CD14-positive monocyte (primary cell): ENCODE data around the gene GPM6B. TPM values are rescaled to one million over a fixed set of nuclear protein-coding genes. Genes with fewer than 3 reads are reported as not detected.
A peak's percentile ranks its signal among the peaks of the same experiment; 100 is the strongest.

ENCODE experiments used
- DNase-seq, 3 donors: peaks; one replicate each; pipeline ENCODE4 v3.0.0-alpha.2; 2011 to 2022
- H2AFZ ChIP-seq: 2 replicates; pipeline ENCODE4 v1.6.0; 2012; ENCODE audit warnings: mild to moderate bottlenecking, low read depth, low read length, inconsistent platforms; ENCODE audit not compliant: insufficient read depth, poor library complexity, severe bottlenecking
- H3K27ac ChIP-seq, 2 donors: 1 replicate in 1 of 2; 2 replicates in 1 of 2; pipeline ENCODE4 v1.5.1; 2012 to 2013; ENCODE audit warnings: low read length in 2 of 2, control low read depth in 1 of 2, inconsistent platforms in 1 of 2, low read depth in 1 of 2, mild to moderate bottlenecking in 1 of 2
- H3K27me3 ChIP-seq, 2 donors: one replicate each; pipeline versions ENCODE4 v1.6.0 to v1.6.1; 2011 to 2013; ENCODE audit warnings: low read length in 2 of 2; ENCODE audit not compliant: control insufficient read depth in 2 of 2, insufficient read depth in 2 of 2
- H3K36me3 ChIP-seq, 2 donors: replicated peaks in 1 of 2; 1 replicate in 1 of 2; 2 replicates in 1 of 2; pipeline versions ENCODE4 v1.5.1 to v1.6.1; 2012 to 2013; ENCODE audit warnings: low read length in 2 of 2, control low read depth in 1 of 2, inconsistent platforms in 1 of 2, mild to moderate bottlenecking in 1 of 2; ENCODE audit not compliant: insufficient read depth in 2 of 2, control insufficient read depth in 1 of 2
- H3K4me1 ChIP-seq, 2 donors: 1 replicate in 1 of 2; 2 replicates in 1 of 2; pipeline versions ENCODE4 v1.5.1 to v1.6.1; 2012 to 2013; ENCODE audit warnings: low read length in 2 of 2, control low read depth in 1 of 2, inconsistent platforms in 1 of 2, mild to moderate bottlenecking in 1 of 2, moderate library complexity in 1 of 2; ENCODE audit not compliant: insufficient read depth in 2 of 2, control insufficient read depth in 1 of 2
- H3K4me2 ChIP-seq: replicated peaks from 2 replicates; pipeline ENCODE3; 2012; ENCODE audit warnings: low read length, moderate library complexity, mild to moderate bottlenecking; ENCODE audit not compliant: poor library complexity, severe bottlenecking; ENCODE audit errors: extremely low read depth
- H3K4me3 ChIP-seq, 3 experiments: fragments of 200-600 bp in 1 of 3; sonication (generic) in 1 of 3; replicated peaks in 1 of 3; 1 replicate in 2 of 3; 2 replicates in 1 of 3; pipeline ENCODE4 v1.5.1; 2011 to 2013; ENCODE audit warnings: low read length in 3 of 3, mild to moderate bottlenecking in 3 of 3, control low read depth in 2 of 3, low read depth in 2 of 3, inconsistent platforms in 1 of 3, moderate library complexity in 1 of 3
- H3K79me2 ChIP-seq: 2 replicates; pipeline ENCODE4 v1.6.0; 2012; ENCODE audit warnings: mild to moderate bottlenecking, control low read depth, inconsistent platforms, low read length, moderate library complexity; ENCODE audit not compliant: insufficient read depth
- H3K9ac ChIP-seq: 2 replicates; pipeline ENCODE4 v1.6.0; 2017; ENCODE audit warnings: low read length, mild to moderate bottlenecking; ENCODE audit not compliant: insufficient read depth, poor library complexity, severe bottlenecking
- H3K9me3 ChIP-seq, 2 donors: replicated peaks in 1 of 2; 1 replicate in 1 of 2; 2 replicates in 1 of 2; pipeline versions ENCODE4 v1.5.1 to v1.6.1; 2012 to 2013; ENCODE audit warnings: low read length in 2 of 2, control low read depth in 1 of 2; ENCODE audit not compliant: control insufficient read depth in 1 of 2, insufficient read depth in 1 of 2
- H4K20me1 ChIP-seq: 2 replicates; pipeline ENCODE4 v1.6.0; 2012; ENCODE audit warnings: mild to moderate bottlenecking, low read length, control low read depth, moderate library complexity; ENCODE audit not compliant: insufficient read depth
- H3K27ac Mint-ChIP-seq, 7 donors: one replicate each; pipeline ENCODE4 v1.8.0; 2020; ENCODE audit warnings: mild to moderate bottlenecking in 7 of 7, mixed read lengths in 7 of 7, moderate library complexity in 6 of 7, inconsistent platforms in 2 of 7
- H3K27me3 Mint-ChIP-seq, 3 donors: one replicate each; pipeline ENCODE4 v1.8.0; 2021 to 2022; ENCODE audit warnings: low read depth in 3 of 3, mild to moderate bottlenecking in 3 of 3, mixed read lengths in 3 of 3, moderate library complexity in 3 of 3, inconsistent platforms in 1 of 3
- H3K36me3 Mint-ChIP-seq, 2 donors: one replicate each; pipeline ENCODE4 v1.8.0; 2020; ENCODE audit warnings: mixed read lengths in 2 of 2, inconsistent platforms in 1 of 2, mild to moderate bottlenecking in 1 of 2
- H3K4me1 Mint-ChIP-seq: one replicate; pipeline ENCODE4 v1.8.0; 2020; ENCODE audit warnings: mild to moderate bottlenecking, mixed read lengths
- H3K4me3 Mint-ChIP-seq, 2 donors: one replicate each; pipeline ENCODE4 v1.8.0; 2020; ENCODE audit warnings: mild to moderate bottlenecking in 2 of 2, mixed read lengths in 2 of 2, moderate library complexity in 1 of 2
- H3K9me3 Mint-ChIP-seq, 7 donors: one replicate each; pipeline ENCODE4 v1.8.0; 2020 to 2022; ENCODE audit warnings: mixed read lengths in 7 of 7, mild to moderate bottlenecking in 6 of 7, moderate library complexity in 6 of 7, inconsistent platforms in 2 of 7
- WGBS: methylation state at CpG from one replicate; pipeline ENCODE4 v1.1.5; 2013; ENCODE audit warnings: missing lambda C conversion rate; ENCODE audit not compliant: insufficient coverage; 5-methylcytosine and 5-hydroxymethylcytosine counted together
- intact Hi-C, 2 donors: fragments of 100-400 bp; cut with micrococcal nuclease; formaldehyde crosslinking; loops; one replicate each; pipeline versions ENCODE4 v1.15.0 to v1.15.1; 2023
- polyA plus RNA-seq, 3 donors: library from polyadenylated mRNA; depleted of rRNA in 1 of 3; unstranded in 2 of 3; stranded (reverse) in 1 of 3; fragments of 300-500 nt in 2 of 3; fragments of >200 nt in 1 of 3; fragmentation: Illumina TruSeq in 2 of 3; gene quantifications; 1 replicate in 2 of 3; 2 replicates in 1 of 3; pipeline ENCODE4 v1.2.3, GENCODE V29; 2012 to 2021
- TF ChIP-seq, protein P1 (sequence below): fragments of 200-600 bp; IDR thresholded peaks from one replicate; pipeline ENCODE4 v1.8.0; 2022; ENCODE audit warnings: antibody characterized with exemption, mild to moderate bottlenecking

The GPM6B gene
- polyA plus RNA-seq, 3 donors, result not detected

DNA sequence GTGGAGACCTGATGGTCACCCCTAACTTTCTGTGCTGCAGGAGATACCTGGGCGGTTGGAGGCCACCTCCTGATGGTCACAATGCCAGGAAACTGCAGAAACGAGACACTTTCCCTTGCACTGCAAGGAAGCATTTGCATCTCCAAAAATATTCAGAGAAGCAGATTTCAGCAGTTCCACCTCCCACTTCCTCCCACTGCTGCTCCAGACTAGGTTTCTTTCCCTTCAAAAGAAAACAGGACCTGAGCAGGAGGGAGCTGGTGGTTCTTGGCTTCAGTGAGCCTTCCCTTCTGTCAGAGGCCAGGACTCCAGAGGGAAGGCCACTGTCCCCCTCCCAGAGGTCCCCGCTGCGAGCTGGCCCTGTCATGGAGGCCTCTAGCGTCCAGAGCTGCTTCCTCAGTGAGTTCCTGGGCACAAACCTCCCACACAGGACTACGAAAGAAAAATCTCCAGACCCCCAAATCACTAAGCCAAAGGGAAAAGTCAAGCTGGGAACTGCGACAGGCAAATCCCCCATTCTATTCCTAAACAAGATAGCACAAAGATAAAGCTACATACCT lies 35.9 kb downstream of the GPM6B start:
- peaks cover 0 to 3% (median 0%) of the 10 kb centered on the region in 7 donors for H3K9me3 Mint-ChIP-seq
- peaks cover 9% of the 10 kb centered on the region for H3K4me1 Mint-ChIP-seq

DNA sequence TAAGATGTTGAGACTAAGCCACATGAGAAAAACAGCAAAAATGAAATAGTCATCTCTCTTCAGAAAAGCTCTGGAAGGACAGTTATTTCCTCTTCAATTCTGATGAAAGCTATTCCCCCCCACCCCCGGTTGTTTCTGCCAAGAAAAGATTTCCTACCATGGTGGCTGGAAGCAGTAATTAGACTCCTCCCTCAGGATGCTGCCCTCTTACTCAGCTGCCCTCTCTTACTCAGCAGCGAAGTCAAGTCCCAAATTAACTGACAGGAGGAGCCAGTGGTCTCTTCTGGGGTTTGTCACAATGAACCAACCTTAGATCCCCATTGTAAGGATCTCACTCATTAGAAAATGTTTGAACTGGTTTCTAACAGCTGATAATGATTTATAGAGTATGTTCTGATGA lies 38.0 kb downstream of the GPM6B start:
- Histone ChIP-seq H3K27me3 (no peaks in the 10 kb centered on the region), H3K9me3 (no peaks in the 10 kb centered on the region), H3K27ac (no peak overlapping the region), H3K4me3 (no peak overlapping the region), H3K4me1 (peaks cover 0 to 5% of the 10 kb centered on the region in 2 donors), H3K4me2 (no peak overlapping the region), H4K20me1 (no peaks in the 10 kb centered on the region), H2AFZ (no peak overlapping the region), H3K79me2 (no peaks in the 10 kb centered on the region), H3K36me3 (peaks cover 7 to 9% of the 10 kb centered on the region in 2 donors), H3K9ac (no peak overlapping the region)
- 0% methylated on average over 1 of the region's 2 CpGs for WGBS
- Mint-ChIP-seq H3K9me3 (peaks cover 0 to 3% (median 0%) of the 10 kb centered on the region in 7 donors), H3K4me3 (no peak overlapping the region), H3K36me3 (peaks cover 12 to 14% of the 10 kb centered on the region in 2 donors), H3K27me3 (peaks cover 0 to 15% (median 0%) of the 10 kb centered on the region in 3 donors), H3K27ac (peak overlapping the region in 1 of 7 donors; percentile 47), H3K4me1 (peaks cover 9% of the 10 kb centered on the region)
- no peak for DNase-seq
- TF ChIP-seq, protein P1, sequence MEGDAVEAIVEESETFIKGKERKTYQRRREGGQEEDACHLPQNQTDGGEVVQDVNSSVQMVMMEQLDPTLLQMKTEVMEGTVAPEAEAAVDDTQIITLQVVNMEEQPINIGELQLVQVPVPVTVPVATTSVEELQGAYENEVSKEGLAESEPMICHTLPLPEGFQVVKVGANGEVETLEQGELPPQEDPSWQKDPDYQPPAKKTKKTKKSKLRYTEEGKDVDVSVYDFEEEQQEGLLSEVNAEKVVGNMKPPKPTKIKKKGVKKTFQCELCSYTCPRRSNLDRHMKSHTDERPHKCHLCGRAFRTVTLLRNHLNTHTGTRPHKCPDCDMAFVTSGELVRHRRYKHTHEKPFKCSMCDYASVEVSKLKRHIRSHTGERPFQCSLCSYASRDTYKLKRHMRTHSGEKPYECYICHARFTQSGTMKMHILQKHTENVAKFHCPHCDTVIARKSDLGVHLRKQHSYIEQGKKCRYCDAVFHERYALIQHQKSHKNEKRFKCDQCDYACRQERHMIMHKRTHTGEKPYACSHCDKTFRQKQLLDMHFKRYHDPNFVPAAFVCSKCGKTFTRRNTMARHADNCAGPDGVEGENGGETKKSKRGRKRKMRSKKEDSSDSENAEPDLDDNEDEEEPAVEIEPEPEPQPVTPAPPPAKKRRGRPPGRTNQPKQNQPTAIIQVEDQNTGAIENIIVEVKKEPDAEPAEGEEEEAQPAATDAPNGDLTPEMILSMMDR, result no peak
- intact Hi-C loops, result no loop called here

More for the DNA sequence above, 35.9 kb downstream of the GPM6B start:
- Histone ChIP-seq H3K36me3 (peaks cover under 1 to 5% of the 10 kb centered on the region in 2 donors), H3K27me3 (no peaks in the 10 kb centered on the region), H4K20me1 (no peaks in the 10 kb centered on the region), H3K9me3 (no peaks in the 10 kb centered on the region), H3K4me3 (no peak overlapping the region), H3K4me2 (no peak overlapping the region), H2AFZ (no peak overlapping the region), H3K79me2 (no peaks in the 10 kb centered on the region), H3K9ac (no peak overlapping the region), H3K4me1 (peaks cover 0 to 5% of the 10 kb centered on the region in 2 donors), H3K27ac (no peak overlapping the region)
- Mint-ChIP-seq H3K27ac (peak overlapping the region in 1 of 7 donors; percentile 54), H3K36me3 (peaks cover 2% of the 10 kb centered on the region in 2 donors), H3K27me3 (peaks cover 0 to 15% (median 0%) of the 10 kb centered on the region in 3 donors), H3K4me3 (no peak overlapping the region)
- WGBS, result 67% methylated on average over 3 of the region's 7 CpGs
- DNase-seq, result no peak
- intact Hi-C loops, result no loop called here
- TF ChIP-seq, protein P1, result no peak
